ENCODE measurements around the gene KMT2C.
"Not testable (repeated sequence)": the region's sequence is repeated elsewhere in the genome, so short reads cannot be mapped to it uniquely, and the experiment has no call there.

KMT2C gene

DNA sequence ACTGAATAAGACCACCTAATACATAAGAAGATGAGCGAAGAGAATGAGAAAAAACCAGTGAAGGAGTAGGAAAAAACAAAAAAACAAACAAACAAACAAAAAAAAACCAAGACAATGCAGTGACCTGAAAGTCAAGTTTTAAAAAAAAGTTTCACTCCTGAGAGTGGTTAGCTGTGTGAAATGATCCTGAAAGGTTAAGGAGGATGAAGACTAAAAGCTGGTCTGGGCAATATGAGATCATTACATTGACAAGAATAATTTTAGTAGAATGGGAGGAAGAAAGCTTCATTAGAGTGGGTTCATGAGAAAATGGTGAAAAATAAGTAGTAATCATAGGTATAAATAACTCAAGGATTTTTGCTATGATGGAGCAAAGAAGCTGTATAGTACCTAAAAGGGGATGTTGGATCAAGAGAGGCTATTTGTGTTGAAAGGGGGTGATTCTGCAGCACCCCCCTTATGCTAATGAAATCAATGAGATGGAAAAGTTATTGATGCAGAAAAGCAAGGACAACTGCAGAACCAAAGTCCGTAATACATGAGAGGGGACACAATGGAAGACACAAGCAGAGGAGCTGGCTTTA, 80.2 kb downstream of the KMT2C start:
- DNase-seq (ENCODE audit: low read depth) = no peak

DNA sequence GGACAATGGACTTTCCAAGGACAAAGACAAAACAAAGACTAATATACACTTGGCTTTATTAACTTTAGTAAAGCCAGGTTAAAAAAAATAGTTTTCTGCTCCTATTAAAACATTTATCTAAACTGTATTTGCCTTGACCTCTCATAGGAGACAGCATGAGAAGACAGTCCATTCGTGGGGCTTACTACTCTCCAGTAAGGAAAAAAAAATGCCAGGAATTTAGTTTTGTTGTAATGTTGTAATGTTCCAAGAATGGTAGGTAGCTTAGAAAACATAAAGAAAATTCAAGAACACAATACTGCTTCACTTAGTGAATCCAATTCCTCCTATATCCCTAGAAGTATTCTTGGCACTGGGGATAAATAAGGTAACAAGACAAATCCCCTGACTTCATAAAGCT, 81.7 kb downstream of the KMT2C start:
- DNase-seq (ENCODE audit: low read depth) = no peak

DNA sequence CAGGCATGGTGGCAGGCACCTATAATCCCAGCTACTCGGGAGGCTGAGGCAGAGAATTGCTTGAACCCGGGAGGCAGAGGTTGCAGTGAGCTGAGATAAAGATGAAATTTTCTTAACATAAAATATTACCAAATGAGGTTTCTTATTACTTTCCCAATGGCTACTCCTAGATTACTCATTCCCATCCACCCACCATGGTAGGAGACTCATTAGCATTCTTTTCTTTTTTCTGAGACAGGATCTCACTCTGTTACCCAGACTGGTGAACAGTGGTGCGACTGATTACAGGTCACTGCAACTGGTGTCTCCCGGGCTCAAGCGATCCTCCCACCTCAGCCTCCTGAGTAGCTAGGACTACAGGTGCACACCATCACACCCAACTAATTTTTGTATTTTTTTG, 82.5 kb downstream of the KMT2C start:
- not testable (repeated sequence) for DNase-seq (ENCODE audit: low read depth)

DNA sequence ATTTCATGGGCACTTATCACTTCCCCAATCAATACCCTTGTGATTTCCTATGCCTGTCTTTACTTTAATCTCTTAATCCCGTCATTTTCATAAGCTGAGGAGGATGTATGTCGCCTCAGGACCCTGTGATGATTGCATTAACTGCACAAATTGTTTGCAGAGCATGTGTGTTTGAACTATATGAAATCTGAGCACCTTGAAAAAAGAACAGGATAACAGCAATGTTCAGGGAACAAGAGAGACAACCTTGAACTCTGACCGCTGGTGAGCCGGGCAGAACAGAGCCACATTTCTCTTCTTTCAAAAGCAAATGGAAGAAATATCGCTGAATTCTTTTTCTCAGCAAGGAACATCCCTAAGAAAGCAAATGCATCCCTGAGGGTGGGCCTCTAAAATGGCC, 84.1 kb downstream of the KMT2C start:
- DNase-seq (ENCODE audit: low read depth) = not testable (repeated sequence)

DNA sequence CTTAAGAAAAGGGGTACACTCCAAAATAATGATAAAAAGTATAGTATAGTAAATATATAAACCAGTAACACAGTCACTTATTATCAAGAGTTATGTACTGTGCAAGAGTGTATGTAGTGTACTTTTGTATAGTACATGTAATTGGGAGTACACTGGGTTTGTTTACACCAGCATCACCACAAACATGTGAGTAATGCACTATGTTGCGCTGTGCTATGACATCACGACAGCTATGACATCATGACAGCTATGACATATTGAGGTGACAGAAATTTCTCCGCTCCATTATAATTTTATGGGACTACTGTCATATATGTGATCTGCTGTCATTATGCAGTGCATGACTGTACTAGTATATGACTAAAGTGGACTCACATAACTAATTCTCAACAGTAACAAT, 84.6 kb downstream of the KMT2C start:
- DNase-seq (ENCODE audit: low read depth) = no peak

DNA sequence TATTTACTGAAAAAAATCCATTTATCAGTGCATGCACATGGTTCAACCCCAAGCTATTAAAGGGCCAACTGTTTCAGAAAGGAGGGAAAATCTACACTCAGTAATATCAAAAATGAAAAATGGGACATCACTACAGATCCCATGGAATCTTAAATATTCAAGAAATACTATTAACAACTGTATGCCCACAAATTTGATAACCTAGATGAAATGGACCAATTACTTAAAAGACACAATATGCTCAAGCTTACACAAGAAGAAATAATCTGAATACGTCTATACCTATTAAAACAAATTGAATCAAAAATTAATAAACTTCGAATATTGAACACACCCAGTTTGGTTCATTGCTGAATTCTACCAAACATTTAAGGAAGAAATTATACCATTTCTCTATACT, 87.9 kb downstream of the KMT2C start:
- DNase-seq (ENCODE audit: low read depth) = no peak

DNA sequence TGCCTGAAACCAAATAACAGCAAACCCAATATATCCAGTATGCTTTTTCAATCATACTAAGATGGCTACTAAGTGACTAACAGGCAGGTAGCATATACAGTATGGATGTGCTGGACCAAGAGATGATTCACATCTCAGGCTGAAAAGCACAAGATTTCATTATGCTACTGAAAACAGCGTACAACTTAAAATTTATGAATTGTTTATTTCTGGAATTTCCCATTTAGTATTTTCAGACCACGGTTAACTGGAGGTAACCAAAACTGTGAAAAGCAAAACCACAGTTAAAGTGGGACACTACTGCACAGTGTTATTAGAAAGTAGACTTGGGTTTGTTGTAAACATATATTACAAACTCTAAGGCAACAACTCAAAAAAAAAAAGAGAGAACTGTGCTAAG, 91.5 kb downstream of the KMT2C start:
- no peak for DNase-seq (ENCODE audit: low read depth)

DNA sequence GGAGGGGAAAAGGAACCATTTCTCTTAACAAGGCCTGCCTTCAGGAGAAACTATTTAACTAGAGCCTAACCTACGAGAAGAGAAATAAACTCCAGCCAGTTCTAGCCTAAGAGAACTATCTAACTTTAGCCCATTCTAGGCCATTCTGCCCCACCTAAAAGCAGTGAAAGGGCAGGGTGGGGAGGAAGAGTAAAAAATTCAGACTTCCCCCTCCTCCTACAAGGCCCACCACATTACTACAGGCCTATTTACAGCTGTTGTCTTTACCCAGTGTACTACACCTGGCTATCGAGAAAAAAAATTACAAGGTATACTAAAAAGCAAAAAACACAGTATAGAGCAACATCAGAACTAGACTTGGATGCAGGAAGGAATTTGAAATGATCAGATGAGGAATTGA, 93.0 kb downstream of the KMT2C start:
- no peak for DNase-seq (ENCODE audit: low read depth)

DNA sequence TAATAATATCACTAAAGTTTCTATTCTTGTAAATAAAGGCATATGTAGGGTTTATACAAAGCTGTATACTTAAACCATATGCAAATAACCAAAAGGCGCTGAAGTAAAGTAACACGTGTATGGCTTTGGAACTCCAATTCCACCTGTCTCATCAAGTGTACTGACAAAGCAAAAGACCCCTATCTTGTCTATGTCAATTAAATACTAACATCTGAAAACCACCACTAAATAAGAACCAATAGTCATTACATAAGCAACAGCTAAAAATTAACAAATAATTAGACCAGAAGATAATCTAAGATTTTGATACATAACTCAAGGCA, 93.9 kb downstream of the KMT2C start:
- DNase-seq (ENCODE audit: low read depth) = no peak

DNA sequence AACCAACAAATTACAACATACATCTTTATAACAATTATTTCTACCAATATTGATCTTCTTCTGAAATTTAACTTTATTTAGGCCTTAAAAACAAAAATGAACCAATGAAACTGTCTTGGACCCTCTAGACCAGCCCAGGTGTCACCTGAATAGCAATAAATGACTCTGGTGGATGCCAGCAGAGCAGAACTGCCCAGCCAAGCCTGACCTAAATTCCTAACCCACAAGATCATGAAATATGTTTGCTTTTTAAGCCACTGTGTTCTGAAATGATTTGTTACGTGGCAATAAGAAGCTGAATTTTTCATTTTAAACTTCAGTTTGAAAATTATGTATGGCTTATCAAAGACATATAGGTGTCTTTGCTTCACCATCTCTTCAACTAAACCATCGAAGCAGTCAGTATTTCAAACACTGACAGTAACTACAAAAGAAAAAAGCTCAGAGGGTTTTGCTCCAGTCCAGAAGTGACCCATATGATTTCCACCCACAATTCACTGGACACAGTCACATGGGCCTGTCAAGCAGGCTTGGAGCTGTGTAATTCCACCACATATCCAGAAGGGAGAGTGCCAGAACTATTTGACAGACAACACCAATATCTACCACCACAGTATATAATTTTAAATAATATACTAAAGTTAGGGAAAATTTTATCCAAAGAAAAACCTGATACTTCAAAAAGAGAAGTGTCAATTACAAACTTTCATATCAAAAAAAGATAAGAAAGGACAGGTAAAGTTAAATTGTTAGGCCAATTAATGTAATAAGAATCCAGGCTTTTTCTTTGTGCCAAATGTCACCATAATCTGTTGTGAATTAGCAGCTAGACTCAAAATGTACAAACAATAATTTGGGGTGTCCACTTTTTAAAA, 94.5 kb downstream of the KMT2C start:
- DNase-seq (ENCODE audit: low read depth) = no peak

DNA sequence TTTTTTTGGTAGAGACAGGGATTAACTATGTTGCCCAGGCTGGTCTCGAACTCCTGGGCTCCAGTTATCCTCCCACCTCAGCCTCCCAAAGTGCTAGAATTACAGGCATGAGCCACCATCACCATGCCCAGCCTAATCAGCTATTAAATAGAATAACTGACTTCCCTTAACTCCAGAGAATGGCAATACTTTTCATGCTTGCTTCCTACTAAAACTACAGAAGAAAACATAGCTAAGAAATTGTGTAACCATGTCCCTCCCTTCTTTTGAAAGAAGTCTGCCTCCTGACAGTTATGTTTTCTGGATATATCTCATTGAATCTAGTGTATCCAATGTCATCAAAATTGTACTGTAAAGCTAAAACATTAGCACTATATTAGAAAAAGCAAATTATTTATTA, 95.6 kb downstream of the KMT2C start:
- no peak for DNase-seq (ENCODE audit: low read depth)

DNA sequence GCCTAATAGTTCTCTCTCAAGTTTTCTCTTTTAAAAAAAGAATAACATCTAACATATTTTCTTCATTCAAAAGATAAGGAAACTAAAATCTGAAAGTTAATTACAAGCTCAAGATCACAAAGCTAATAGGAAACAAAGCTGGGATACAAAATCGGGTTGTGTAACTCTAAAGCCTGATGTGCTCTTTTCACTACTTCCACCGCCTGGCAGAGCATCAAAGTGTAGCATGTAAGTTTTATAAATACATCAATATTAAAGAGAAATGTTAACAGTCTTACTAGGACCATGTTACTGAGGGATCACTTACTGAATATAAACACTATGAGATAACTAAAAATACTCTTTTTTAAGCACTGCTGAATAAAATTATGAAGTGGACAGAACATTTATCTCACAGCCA, 97.2 kb downstream of the KMT2C start:
- no peak for DNase-seq (ENCODE audit: low read depth)

DNA sequence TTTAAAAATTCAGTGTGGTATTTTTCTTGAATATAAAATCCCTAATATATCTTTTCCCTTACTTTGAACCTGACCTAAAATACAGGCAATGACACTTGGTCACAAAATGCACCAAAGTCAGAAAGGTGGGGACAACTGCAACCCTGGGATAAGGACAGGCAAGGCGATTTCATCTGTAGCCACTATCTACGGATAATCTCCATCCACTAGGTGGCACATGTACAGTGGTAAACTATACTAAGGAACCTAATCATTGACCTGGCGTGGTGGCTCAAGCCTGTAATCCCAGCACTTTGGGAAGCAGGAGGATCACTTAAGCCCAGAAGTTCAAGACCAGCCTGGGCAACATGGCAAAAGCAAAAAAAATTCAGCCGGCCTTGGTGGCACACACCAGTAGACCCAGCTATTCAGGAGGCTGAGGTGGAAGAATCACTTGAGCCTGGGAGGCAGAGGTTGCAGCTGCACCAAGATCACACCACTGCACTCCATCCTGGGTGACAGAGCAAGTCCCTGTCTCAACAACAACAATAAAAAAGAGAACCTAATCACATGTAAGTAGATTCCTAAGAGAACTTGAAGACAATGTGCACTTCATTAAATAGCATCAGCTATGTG, 98.9 kb downstream of the KMT2C start:
- DNase-seq (ENCODE audit: low read depth) = no peak

DNA sequence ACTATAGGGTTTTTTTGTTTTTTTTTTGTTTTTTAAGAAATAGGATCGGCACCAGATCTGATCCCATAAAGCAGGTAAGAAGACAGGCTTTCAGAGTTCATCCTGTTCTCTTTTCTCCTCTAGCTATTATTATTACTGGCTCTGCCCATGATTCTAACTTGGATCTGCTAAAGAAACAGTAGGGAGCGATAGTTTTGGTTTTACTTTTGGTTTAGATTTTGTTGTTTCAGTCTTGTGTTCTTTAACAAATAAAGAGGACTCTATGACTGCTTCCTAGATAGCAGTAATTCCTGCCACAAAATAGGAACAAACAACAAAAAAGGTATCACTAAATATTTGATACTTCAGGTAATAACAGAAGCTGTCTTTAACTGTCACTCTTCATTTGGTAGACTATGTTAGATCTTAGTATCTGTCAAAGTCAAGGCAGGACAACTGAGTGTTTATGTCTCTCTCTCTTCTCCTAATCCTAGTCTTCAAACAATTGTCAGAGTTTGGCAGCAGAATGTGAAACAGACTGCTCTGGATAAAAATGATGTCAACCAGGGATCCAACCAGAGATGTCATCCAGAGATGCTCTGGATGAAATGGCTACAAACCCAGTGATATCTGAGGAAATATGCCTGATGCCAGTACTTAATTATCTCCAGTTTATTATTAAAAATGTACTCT, 99.8 kb downstream of the KMT2C start:
- no peak for DNase-seq (ENCODE audit: low read depth)

DNA sequence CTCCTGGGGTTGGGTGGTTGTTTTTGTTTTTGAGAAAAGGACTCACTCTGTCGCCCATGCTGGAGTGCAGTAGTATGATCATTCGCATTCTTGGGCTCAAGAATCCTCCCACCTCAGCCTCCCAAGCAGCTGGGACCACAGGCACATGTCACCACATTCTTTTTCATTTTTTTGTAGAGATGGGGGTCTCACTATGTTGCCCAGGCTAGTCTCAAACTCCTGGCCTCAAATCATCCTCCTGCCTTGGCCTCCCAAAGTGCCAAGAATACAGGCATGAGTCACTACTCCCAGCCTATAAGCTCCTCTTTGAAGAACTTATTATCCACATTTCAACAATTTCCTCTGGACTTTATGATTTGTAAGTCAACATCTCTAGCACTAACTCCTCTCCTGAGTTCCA, 102.7 kb downstream of the KMT2C start:
- DNase-seq (ENCODE audit: low read depth) = no peak

DNA sequence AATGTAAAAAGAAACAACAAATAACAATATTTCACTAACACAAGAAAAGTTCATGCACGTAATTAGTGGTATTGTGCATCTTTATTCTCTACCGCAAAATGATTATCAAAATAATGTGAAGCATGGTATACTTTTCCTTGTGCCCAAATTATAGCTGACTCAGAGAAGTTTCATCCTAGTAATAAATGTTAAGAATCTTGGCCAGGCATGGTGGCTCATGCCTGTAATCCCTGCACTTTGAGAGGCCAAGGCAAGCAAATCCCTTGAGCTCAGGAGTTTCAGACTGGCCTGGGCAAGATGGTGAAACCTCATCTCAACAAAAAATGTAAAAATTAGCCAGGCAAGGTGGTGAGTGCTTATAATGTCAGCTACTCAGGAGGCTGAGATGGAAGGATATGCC, 105.0 kb downstream of the KMT2C start:
- no peak for DNase-seq (ENCODE audit: low read depth)

DNA sequence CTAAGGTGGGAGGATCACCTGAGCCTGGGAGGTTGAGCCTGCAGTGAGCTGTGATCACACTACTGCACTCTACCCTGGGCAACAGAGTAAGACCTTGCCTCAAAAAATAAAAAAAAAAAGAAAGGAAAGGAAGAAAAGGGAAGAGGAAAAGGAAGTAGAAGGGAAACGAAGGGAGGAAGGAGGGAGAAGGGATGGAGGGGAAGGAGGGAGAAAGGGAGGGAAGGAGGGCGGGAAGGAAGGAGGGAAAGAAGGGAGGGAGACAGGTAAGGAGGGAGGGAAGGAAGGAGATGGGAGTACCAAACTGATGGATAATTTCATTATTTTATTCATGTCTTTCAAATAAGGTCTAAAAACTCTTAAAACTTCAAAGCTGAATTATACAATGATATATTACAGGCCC, 106.3 kb downstream of the KMT2C start:
- DNase-seq (ENCODE audit: low read depth) = no peak

DNA sequence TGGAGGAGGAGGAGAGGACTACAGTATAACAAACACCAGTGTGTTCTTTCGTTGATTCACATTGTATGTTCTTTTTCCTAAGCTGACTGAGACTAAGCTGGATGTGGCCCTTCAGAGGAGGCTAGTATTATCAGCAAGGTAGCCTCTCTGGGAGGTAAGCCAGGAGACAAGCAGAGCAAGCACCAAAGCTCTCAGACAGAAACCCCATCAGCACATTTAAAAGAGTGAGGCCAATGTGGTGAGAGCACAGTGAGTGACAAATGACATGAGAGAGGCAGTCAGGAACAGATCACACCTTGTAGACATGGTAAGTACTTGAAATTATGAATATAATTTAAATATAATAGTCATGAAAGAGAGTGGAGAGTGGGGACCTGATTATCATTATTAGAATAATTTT, 107.6 kb downstream of the KMT2C start:
- DNase-seq (ENCODE audit: low read depth) = no peak

DNA sequence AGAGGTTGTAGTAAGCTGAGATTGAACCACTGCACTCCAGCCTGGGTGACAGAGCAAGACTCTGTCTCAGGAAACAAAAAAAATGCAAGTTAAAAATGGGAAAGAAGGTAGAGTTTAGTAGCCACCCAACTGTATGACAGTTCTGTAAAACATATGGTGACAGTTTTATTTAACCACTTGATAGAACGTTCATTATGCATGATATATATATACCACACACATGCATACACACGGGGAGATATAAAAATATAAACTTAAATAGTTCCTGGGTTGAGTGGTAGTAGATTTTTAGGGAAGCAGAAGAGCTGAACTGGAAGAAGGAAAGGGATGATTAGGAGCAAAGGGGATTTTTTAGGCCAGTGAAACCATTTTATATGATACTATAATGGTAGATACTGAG, 120.0 kb downstream of the KMT2C start:
- no peak for DNase-seq (ENCODE audit: low read depth)

DNA sequence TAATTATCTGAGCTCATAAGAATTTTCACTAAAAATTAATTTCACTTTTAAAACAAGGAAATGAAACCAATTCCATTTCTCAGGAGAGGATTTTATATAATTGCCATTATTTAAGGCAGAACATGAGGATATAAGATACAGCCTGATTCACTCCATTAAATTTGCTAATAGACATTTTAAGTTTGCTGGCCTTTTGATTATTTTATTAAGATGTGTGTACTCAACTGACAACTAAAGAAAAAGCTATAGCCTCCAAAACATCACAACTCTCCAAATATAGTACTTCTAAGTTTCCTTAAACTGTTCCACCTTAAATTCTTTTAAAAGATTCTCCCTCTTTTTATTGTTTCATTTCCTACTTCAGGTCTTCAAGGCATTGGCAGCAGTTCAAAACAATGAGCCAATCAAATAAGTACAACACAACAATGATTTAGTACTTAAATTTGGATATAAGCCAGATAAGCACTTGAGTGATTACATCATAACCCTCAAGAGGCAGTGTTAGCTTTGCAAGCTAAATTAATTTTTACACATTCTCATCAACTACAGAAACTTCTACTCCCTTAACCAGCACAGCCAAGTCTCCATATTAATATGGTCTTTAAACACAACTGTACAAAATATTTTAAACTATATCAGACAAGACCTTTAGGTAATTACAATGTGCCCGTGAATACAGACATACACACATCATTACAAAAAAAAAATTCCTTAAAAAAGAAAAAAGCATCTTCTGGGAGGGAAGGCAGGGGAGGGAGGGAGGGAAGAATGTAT, 121.8 kb downstream of the KMT2C start:
- DNase-seq (ENCODE audit: low read depth) = no peak

DNA sequence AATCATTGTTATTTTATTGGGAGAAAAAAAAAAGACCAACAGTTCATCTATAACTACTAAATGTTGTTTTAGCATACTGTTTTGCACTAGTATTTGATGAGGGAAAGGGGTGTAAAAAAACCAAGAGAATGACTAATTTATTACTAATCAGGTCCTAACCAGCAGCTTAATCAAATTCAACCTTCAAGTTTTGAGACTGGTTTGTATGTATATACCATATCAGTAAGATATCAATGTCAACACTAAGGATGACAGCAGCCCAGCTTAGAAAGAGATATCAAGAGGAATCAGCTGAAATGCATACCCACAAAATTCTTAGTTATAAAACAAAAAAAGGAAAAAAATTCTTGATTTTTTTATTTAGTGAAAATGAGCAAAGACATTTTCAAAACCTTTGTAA, 122.6 kb downstream of the KMT2C start:
- no peak for DNase-seq (ENCODE audit: low read depth)

DNA sequence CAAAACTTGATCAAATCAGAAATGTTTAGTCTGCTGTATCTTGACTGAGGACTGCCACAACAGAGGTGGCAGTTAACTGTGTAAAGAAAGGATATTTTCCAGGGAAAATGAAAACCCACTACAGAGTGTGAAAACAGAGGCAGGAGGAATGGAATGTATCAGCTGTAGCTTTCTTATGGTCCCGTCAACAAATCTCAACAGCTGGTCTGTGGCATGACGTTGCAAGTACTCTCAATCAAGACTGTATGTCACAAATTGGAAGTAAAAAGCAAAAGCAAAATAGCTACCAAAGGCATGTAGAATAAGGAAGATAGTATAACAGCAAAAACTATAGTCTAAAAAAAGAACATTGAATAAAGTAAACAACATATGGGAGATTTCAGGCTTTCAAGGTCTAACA, 123.5 kb downstream of the KMT2C start:
- DNase-seq (ENCODE audit: low read depth) = no peak

Measured in stimulated activated CD8-positive, alpha-beta memory T cell treated with anti-CD3 and anti-CD28 coated beads, Interleukin-15, amount 100 ng/mL, for 1 hour (primary cell).